ENCODE measurements around the gene TPPP.
"Not testable (repeated sequence)": the region's sequence is repeated elsewhere in the genome, so short reads cannot be mapped to it uniquely, and the experiment has no call there.

Gene TPPP

GRCh38 chr5:685262-686171 lies 7.6 kb downstream of the TPPP start:
- ATAC-seq (ENCODE audit: low read depth), result no peak
- H3K4me3 Mint-ChIP-seq, result no peak overlapping the region

GRCh38 chr5:684751-685216 lies 8.4 kb downstream of the TPPP start:
- Mint-ChIP-seq H3K36me3 (no peaks in the 10 kb centered on the region), H3K27me3 (peaks cover 10% of the 10 kb centered on the region), H3K9me3 (no peaks in the 10 kb centered on the region), H3K27ac (no peak overlapping the region), H3K4me3 (no peak overlapping the region), H3K4me1 (no peaks in the 10 kb centered on the region)
- DNase-seq (ENCODE audit: low spot score in 2 of 2) (no peak), ATAC-seq (ENCODE audit: low read depth) (no peak)

More at GRCh38 chr5:685262-686171, 7.6 kb downstream of the TPPP start:
- no peaks in the 10 kb centered on the region for H3K9me3 Mint-ChIP-seq
- H3K27me3 Mint-ChIP-seq, result peaks cover 10% of the 10 kb centered on the region
- no peaks in the 10 kb centered on the region for H3K36me3 Mint-ChIP-seq
- H3K4me1 Mint-ChIP-seq, result no peaks in the 10 kb centered on the region
- H3K27ac Mint-ChIP-seq, result no peak overlapping the region
- DNase-seq (ENCODE audit: low spot score in 2 of 2), result no peak

- Mint-ChIP-seq H3K27ac (no peak overlapping the region), H3K36me3 (no peaks in the 10 kb centered on the region), H3K4me1 (no peaks in the 10 kb centered on the region), H3K27me3 (peaks cover 10% of the 10 kb centered on the region), H3K4me3 (no peak overlapping the region), H3K9me3 (no peaks in the 10 kb centered on the region)
- ATAC-seq (ENCODE audit: low read depth) (no peak), DNase-seq (ENCODE audit: low spot score in 2 of 2) (no peak)
Measured at GRCh38 chr5:683551-684481, 9.3 kb downstream of the TPPP start.

- not testable (repeated sequence) for H3K27ac Mint-ChIP-seq; H3K9me3 Mint-ChIP-seq; H3K4me1 Mint-ChIP-seq; H3K36me3 Mint-ChIP-seq; DNase-seq (ENCODE audit: low spot score in 2 of 2); H3K4me3 Mint-ChIP-seq; H3K27me3 Mint-ChIP-seq; ATAC-seq (ENCODE audit: low read depth)
Measured at GRCh38 chr5:682651-683358, 10.3 kb downstream of the TPPP start.

GRCh38 chr5:682216-682615 lies 10.9 kb downstream of the TPPP start:
- not testable (repeated sequence) for H3K9me3 Mint-ChIP-seq; DNase-seq (ENCODE audit: low spot score in 2 of 2); H3K27me3 Mint-ChIP-seq; H3K4me3 Mint-ChIP-seq; H3K27ac Mint-ChIP-seq; H3K36me3 Mint-ChIP-seq; ATAC-seq (ENCODE audit: low read depth); H3K4me1 Mint-ChIP-seq

- not testable (repeated sequence) for H3K36me3 Mint-ChIP-seq; H3K27me3 Mint-ChIP-seq; H3K4me1 Mint-ChIP-seq; DNase-seq (ENCODE audit: low spot score in 2 of 2); H3K27ac Mint-ChIP-seq; ATAC-seq (ENCODE audit: low read depth); H3K9me3 Mint-ChIP-seq; H3K4me3 Mint-ChIP-seq
Measured at GRCh38 chr5:681317-682191, 11.6 kb downstream of the TPPP start.

- not testable (repeated sequence) for H3K4me1 Mint-ChIP-seq; ATAC-seq (ENCODE audit: low read depth); H3K4me3 Mint-ChIP-seq; H3K27me3 Mint-ChIP-seq; H3K27ac Mint-ChIP-seq; H3K9me3 Mint-ChIP-seq; H3K36me3 Mint-ChIP-seq; DNase-seq (ENCODE audit: low spot score in 2 of 2)
Measured at GRCh38 chr5:680836-681235, 12.3 kb downstream of the TPPP start.

- H3K9me3 Mint-ChIP-seq; H3K27me3 Mint-ChIP-seq; DNase-seq (ENCODE audit: low spot score in 2 of 2); H3K36me3 Mint-ChIP-seq; H3K27ac Mint-ChIP-seq; ATAC-seq (ENCODE audit: low read depth); H3K4me3 Mint-ChIP-seq; H3K4me1 Mint-ChIP-seq: not testable (repeated sequence)
Measured at GRCh38 chr5:680118-680795, 12.9 kb downstream of the TPPP start.

- not testable (repeated sequence) for H3K27ac Mint-ChIP-seq; H3K36me3 Mint-ChIP-seq; H3K9me3 Mint-ChIP-seq; H3K27me3 Mint-ChIP-seq; ATAC-seq (ENCODE audit: low read depth); DNase-seq (ENCODE audit: low spot score in 2 of 2); H3K4me1 Mint-ChIP-seq; H3K4me3 Mint-ChIP-seq
Measured at GRCh38 chr5:679166-679895, 13.8 kb downstream of the TPPP start.

GRCh38 chr5:678521-678920 lies 14.6 kb downstream of the TPPP start:
- H3K27me3 Mint-ChIP-seq; H3K4me1 Mint-ChIP-seq; DNase-seq (ENCODE audit: low spot score in 2 of 2); H3K36me3 Mint-ChIP-seq; H3K27ac Mint-ChIP-seq; ATAC-seq (ENCODE audit: low read depth); H3K4me3 Mint-ChIP-seq; H3K9me3 Mint-ChIP-seq: not testable (repeated sequence)

GRCh38 chr5:677131-678101 lies 15.7 kb downstream of the TPPP start:
- Mint-ChIP-seq H3K27ac (no peak overlapping the region), H3K4me3 (no peak overlapping the region), H3K4me1 (peaks cover 9% of the 10 kb centered on the region), H3K9me3 (no peaks in the 10 kb centered on the region), H3K27me3 (peaks cover 8% of the 10 kb centered on the region), H3K36me3 (no peaks in the 10 kb centered on the region)
- no peak for DNase-seq (ENCODE audit: low spot score in 2 of 2)
- no peak for ATAC-seq (ENCODE audit: low read depth)

All from memory B cell (primary cell).